Hindlimb muscle (tissue), 1 donor: Measurements from ENCODE around the gene SLC38A7. TPM values are rescaled to one million over a fixed set of nuclear protein-coding genes. Genes with fewer than 3 reads are reported as not detected.
"Not testable (repeated sequence)": the region's sequence is repeated elsewhere in the genome, so short reads cannot be mapped to it uniquely, and the experiment has no call there.

Experiments used
- DNase-seq: peaks from one replicate; pipeline ENCODE4 v3.0.0-alpha.2; 2013
- polyA plus RNA-seq: library from polyadenylated mRNA; unstranded; fragments of 120-200 nt; gene quantifications from one replicate; pipeline ENCODE4 v1.2.1, GENCODE V29; 2013; ENCODE audit not compliant: insufficient read length

SLC38A7 gene
- polyA plus RNA-seq, 1 donor: 8.0 TPM

DNA sequence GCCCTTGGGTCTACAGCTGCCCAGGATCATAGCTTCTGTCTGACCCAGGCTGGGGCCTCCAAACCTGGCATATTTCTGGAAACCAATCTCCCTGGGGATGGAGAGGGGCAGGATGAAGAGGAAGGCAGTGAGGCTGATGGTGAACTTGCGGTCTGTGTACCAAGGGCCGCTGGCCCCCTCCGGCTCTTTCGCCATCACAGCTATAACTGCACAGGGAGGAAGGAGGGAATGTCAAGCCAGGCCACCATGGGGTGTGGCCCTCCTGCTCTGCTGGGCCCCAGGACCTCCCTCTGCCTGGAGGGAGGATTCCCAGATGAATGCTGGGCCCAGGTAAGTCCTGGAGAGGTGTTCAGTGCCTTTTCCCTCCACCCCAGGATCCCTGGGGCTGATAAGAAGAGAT lies 6.3 kb downstream of the SLC38A7 start:
- DNase-seq: no peak

- no peak for DNase-seq
Measured at GRCh38 chr16:58670946-58671583, 13.5 kb downstream of the SLC38A7 start.

DNA sequence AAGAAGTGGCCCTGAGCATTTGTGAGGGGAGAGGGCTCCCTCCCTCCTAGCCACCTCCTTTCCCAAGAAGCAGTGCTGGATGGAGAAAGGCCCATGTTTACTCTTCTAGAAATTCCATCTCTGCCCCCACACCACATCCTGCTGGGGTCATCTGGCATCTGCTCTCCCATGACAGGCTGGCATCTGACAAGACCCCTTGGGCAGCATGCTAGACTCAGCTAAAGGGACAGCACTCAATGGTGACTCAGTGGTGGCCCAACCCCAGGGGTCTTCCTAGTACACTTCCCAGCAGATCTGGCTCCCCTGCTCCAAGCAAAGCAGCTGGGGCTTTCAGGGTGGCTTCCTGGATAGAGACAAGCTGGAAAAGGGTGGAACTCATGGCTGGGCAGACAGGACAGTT lies 14.4 kb downstream of the SLC38A7 start:
- no peak for DNase-seq

GRCh38 chr16:58665200-58665599 lies 19.4 kb downstream of the SLC38A7 start:
- no peak for DNase-seq

GRCh38 chr16:58661199-58661830 lies 23.3 kb downstream of the SLC38A7 start:
- DNase-seq: peak; percentile 73

DNA sequence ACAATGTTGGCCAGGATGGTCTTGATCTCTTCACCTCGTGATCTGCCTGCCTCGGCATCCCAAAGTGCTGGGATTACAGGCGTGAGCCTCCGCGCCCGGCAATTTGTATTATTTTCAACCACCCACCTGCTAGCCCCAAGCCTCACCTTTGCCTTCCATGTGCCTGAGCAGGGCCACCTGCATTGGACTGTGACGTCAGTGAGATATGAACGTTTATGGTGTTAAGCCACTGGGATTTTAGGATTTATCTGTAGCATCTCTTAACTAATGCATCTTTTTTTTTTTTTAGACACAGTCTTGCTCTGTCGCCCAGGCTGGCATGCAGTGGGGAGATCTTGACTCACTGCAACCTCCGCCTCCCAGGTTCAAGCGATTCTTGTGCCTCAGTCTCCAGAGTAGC lies 24.7 kb downstream of the SLC38A7 start:
- DNase-seq: not testable (repeated sequence)

GRCh38 chr16:58658796-58659211 lies 25.8 kb downstream of the SLC38A7 start:
- DNase-seq: no peak

DNA sequence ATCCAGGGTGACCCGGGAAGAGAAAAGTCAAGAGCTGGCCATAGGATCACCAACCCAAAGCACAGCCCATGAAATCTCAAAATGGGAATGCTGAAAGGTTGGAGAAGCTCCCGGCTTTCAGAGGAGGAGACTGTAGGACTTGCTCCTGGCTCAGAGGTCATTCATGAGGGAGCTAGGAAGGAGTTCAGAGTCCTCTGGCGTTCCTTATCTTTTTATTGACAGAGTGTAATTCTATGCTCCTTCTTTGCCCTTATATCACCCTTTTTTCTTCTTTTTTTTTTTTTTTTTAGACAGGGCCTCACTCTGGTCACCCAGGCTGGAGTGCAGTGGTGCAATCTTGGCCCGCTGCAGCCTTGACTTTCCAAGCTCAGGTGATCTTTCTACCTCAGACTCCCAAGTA lies 27.7 kb downstream of the SLC38A7 start:
- no peak for DNase-seq

- no peak for DNase-seq
Measured at GRCh38 chr16:58655215-58655596, 29.4 kb downstream of the SLC38A7 start.

GRCh38 chr16:58654560-58655214 lies 29.9 kb downstream of the SLC38A7 start:
- no peak for DNase-seq

DNA sequence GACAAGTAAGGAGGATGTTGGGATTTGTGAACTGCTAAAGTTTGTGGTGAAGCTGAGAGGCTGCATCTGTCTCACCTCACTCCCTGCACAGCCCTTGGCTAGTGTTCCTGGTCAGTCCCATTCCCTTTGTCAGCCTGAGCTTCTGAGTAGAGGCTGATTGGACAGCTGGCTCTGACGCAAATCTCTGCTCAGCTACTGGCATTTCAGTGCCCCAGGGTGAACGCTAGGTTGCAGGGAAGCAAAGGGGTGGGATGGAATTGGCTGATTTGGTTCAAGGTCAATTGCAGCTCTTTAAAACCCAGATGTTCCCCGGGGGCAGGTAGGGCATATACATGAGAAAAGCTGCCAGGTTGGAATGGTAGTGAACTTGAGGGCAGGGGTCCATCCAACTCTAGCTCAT lies 31.8 kb downstream of the SLC38A7 start:
- DNase-seq: no peak

- DNase-seq: no peak
Measured at GRCh38 chr16:58651965-58652348, 32.6 kb downstream of the SLC38A7 start.

DNA sequence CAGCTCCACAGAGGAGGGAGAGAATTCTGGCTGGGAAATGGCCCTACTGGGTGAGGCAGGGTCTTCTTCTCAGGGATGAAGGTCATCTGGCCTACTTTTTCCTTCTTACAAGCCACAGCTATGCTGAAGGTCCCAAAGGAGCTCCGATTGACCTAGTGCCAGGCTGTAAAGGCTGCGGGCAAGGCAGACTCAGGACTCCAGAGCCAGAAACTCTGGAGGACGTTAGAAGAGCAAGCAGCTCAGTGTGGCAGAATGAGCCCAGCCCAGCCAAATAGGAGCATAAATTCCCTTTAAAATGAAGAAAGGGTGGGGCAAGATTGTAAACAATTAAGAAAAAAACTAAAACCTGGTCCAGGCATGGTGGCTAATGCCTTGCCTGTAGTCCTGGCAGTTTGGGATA lies 34.9 kb downstream of the SLC38A7 start:
- DNase-seq: no peak

GRCh38 chr16:58647107-58647506 lies 37.5 kb downstream of the SLC38A7 start:
- no peak for DNase-seq

DNA sequence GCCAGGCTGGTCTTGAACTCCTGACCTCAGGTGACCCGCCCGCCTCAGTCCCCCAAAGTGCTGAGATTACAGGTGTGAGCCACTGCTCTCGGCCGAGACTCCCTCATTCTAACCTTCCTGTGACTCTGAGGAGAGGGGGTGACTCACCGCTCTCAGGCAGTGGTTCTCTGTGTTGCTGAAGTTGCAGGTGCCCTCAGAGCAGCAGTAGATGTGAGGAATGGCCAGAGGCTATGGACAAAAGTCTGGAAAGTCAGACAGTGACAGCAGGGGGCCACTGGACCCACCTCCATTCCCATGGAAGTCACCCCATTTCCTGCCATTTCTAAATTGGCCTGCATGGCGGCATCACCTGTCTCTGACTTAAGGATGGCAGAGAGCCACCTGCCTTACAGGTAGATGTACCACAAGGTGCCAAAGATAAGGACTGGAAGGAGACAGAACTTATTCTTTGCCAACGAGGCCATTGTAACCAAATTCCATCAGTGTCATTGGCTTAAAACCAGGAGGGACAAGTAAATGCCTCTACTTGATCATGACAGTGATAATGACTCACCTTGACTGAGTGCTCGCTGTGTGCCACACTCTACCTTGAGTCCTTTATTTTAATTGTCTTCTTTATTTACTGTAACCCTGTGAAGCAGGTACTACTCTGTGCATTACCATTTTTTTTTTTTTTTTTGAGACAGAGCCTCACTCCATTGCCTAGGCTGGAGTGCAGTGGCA lies 39.6 kb downstream of the SLC38A7 start:
- DNase-seq: no peak

- no peak for DNase-seq
Measured at GRCh38 chr16:58644108-58644507, 40.5 kb downstream of the SLC38A7 start.

DNA sequence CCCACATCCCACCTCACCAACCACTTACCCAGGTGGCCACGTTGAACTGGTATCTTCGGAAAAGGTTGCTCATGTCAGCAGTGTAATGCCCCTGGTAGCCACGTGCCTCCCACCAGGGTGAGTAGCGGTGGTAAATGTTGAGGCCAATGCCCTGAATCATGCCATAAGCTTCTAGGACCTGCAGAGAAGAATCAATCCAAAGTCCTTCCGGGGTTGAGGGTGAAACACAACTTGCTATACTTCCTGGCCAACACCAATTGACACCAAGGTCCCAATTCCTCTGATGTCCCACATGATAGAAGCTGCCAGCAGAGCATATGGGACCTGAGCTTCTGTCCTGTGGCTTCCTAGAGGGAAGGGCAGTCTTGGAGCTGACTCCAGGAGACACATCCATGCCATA lies 43.6 kb downstream of the SLC38A7 start:
- DNase-seq: no peak

GRCh38 chr16:58639836-58640235 lies 44.7 kb downstream of the SLC38A7 start:
- no peak for DNase-seq

DNA sequence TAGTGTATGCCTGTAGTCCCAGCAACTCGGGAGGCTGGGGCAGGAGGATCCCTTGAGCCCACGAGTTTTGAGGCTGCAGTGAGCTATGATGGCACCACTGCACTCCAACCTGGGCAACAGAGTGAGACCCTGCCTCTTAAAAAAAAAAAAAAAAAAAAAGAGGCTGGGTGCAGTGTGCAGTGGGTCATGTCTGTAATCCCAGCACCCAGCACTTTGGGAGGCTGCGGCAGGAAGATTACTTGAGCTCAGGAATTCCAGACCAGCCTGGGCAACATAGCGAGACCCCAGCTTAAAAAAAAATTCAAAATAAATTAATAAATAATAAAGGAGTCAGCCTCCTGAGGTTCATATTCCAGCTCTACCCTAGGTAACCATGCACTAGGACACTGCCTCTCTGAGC lies 45.3 kb downstream of the SLC38A7 start:
- no peak for DNase-seq

- DNase-seq: no peak
Measured at GRCh38 chr16:58638148-58639036, 46.2 kb downstream of the SLC38A7 start.

DNA sequence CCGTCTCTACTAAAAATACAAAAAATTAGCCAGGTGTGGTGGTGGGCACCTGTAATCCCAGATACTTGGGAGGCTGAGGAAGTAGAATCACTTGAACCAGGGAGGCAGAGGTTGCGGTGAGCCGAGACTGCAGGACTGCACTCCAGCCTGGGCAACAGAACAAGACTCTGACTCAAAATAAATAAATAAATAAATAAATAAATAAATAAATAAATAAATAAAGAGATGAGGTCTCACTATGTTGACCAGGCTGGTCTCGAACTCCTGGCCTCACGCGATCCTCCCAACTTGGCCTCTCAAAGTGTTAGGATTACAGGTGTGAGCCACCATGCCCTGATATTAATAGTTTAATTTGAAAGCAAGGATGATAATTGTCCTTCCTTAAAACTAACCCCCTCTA lies 47.5 kb downstream of the SLC38A7 start:
- DNase-seq: not testable (repeated sequence)

- no peak for DNase-seq
Measured at GRCh38 chr16:58636466-58636865, 48.1 kb downstream of the SLC38A7 start.
